H1 (cell line): ENCODE measurements around the gene RTTN. TPM values are rescaled to one million over a fixed set of nuclear protein-coding genes. Genes with fewer than 3 reads are reported as not detected.

Experiments used
- CTCF ChIA-PET: fragments of 300-600 bp; sonication (Branson Sonifier 250); formaldehyde crosslinking; loops from one replicate; lab custom pipeline; 2021; ENCODE audit not compliant: partially characterized antibody; lab: Charles Lee
- POLR2A ChIA-PET: fragments of 300-600 bp; sonication (Branson Sonifier 250); formaldehyde crosslinking; loops from one replicate; lab custom pipeline; 2021; ENCODE audit warnings: inconsistent platforms; ENCODE audit not compliant: partially characterized antibody; lab: Charles Lee
- DNase-seq, 2 experiments: peaks; one replicate each; pipeline versions ENCODE4 v3.0.0 to v3.0.0-alpha.2; 2010 to 2022; ENCODE audit warnings: low spot score in 2 of 2, low read depth in 1 of 2, mixed read lengths in 1 of 2
- FAIRE-seq: peaks from 2 replicates; lab custom pipeline; 2011; peaks lifted over from hg19 to GRCh38; lab: Jason Lieb, UNC
- H2AFZ ChIP-seq: 2 replicates; pipeline ENCODE4 v1.8.1; 2012; ENCODE audit warnings: low read length, inconsistent platforms
- H2AK5ac ChIP-seq: 2 replicates; pipeline ENCODE4 v1.6.1; 2013; ENCODE audit warnings: low read depth, low read length
- H2BK120ac ChIP-seq: replicated peaks from 2 replicates; pipeline ENCODE3; 2013; ENCODE audit warnings: low read depth, low read length, inconsistent platforms
- H2BK12ac ChIP-seq: 2 replicates; pipeline ENCODE4 v1.6.1; 2013; ENCODE audit warnings: low read depth, low read length
- H2BK15ac ChIP-seq: 2 replicates; pipeline ENCODE4 v1.6.1; 2013; ENCODE audit warnings: low read length
- H2BK20ac ChIP-seq: 2 replicates; pipeline ENCODE4 v1.6.1; 2013; ENCODE audit warnings: low read length
- H2BK5ac ChIP-seq: 2 replicates; pipeline ENCODE4 v1.6.1; 2013; ENCODE audit warnings: low read depth, low read length
- H3K14ac ChIP-seq: 2 replicates; pipeline ENCODE4 v1.6.1; 2013; ENCODE audit warnings: inconsistent platforms; ENCODE audit not compliant: insufficient read length
- H3K18ac ChIP-seq: 2 replicates; pipeline ENCODE4 v1.6.1; 2013; ENCODE audit warnings: low read length; ENCODE audit errors: extremely low read depth
- H3K23ac ChIP-seq: 2 replicates; pipeline ENCODE4 v1.6.1; 2013; ENCODE audit warnings: inconsistent platforms; ENCODE audit not compliant: insufficient read length
- H3K23me2 ChIP-seq: 2 replicates; pipeline ENCODE4 v1.6.1; 2013; ENCODE audit warnings: low read depth, low read length
- H3K27ac ChIP-seq: 2 replicates; pipeline ENCODE4 v1.6.1; 2011; ENCODE audit warnings: low read depth, low read length, inconsistent platforms
- H3K27me3 ChIP-seq, 4 experiments: replicated peaks in 1 of 4; 1 replicate in 1 of 4; 2 replicates in 3 of 4; pipeline versions ENCODE4 v1.6.1 to v1.8.1; 2011 to 2013; ENCODE audit warnings: low read length in 3 of 4, mild to moderate bottlenecking in 3 of 4, inconsistent platforms in 2 of 4, mixed read lengths in 2 of 4, moderate library complexity in 1 of 4; ENCODE audit not compliant: control insufficient read depth in 3 of 4, insufficient read depth in 3 of 4; ENCODE audit errors: extremely low read depth in 1 of 4
- H3K36me3 ChIP-seq, 4 experiments: 2 replicates each; pipeline versions ENCODE4 v1.6.1 to v1.8.1; 2011 to 2013; ENCODE audit warnings: mild to moderate bottlenecking in 4 of 4, low read length in 3 of 4, moderate library complexity in 2 of 4, control low read depth in 1 of 4, inconsistent platforms in 1 of 4; ENCODE audit not compliant: insufficient read depth in 4 of 4, control insufficient read depth in 2 of 4
- H3K4ac ChIP-seq: replicated peaks from 2 replicates; pipeline ENCODE3; 2013; ENCODE audit warnings: low read length, low read depth, mixed read lengths, inconsistent platforms; ENCODE audit not compliant: insufficient read length
- H3K4me1 ChIP-seq, 4 experiments: replicated peaks in 1 of 4; 1 replicate in 1 of 4; 2 replicates in 3 of 4; pipeline versions ENCODE4 v1.6.1 to v1.8.1; 2011 to 2013; ENCODE audit warnings: low read length in 3 of 4, inconsistent platforms in 2 of 4, mixed read lengths in 1 of 4; ENCODE audit not compliant: insufficient read depth in 4 of 4, control insufficient read depth in 3 of 4
- H3K4me2 ChIP-seq, 2 experiments: 2 replicates each; pipeline versions ENCODE4 v1.6.1 to v1.8.1; 2011 to 2013; ENCODE audit warnings: low read depth in 2 of 2, low read length in 2 of 2, control low read depth in 1 of 2, inconsistent platforms in 1 of 2, mild to moderate bottlenecking in 1 of 2; ENCODE audit not compliant: insufficient read depth in 1 of 2
- H3K4me3 ChIP-seq, 4 experiments: fragments of 200-600, 300-600 bp in 1 of 4; sonication (generic), shearing (Covaris generic), sonication (Bioruptor Twin) in 1 of 4; 2 replicates each; pipeline versions ENCODE4 v1.5.1 to v1.8.1; 2011 to 2016; ENCODE audit warnings: low read length in 4 of 4, low read depth in 3 of 4, control low read depth in 2 of 4, inconsistent platforms in 2 of 4, mild to moderate bottlenecking in 2 of 4, mixed read lengths in 1 of 4, moderate library complexity in 1 of 4; ENCODE audit not compliant: insufficient read depth in 2 of 4; ENCODE audit errors: extremely low read depth in 1 of 4
- H3K56ac ChIP-seq: replicated peaks from 2 replicates; pipeline ENCODE3; 2013; ENCODE audit warnings: low read depth, mild to moderate bottlenecking, mixed read lengths, low read length, inconsistent platforms; ENCODE audit not compliant: insufficient read length
- H3K79me1 ChIP-seq: 2 replicates; pipeline ENCODE4 v1.6.1; 2013; ENCODE audit warnings: low read depth, low read length, control low read depth
- H3K79me2 ChIP-seq, 2 experiments: 2 replicates each; pipeline versions ENCODE4 v1.6.1 to v1.8.1; 2012 to 2013; ENCODE audit warnings: low read length in 2 of 2, mild to moderate bottlenecking in 2 of 2, inconsistent platforms in 1 of 2; ENCODE audit not compliant: insufficient read depth in 2 of 2, control insufficient read depth in 1 of 2
- H3K9ac ChIP-seq, 4 experiments: replicated peaks in 1 of 4; 1 replicate in 1 of 4; 2 replicates in 3 of 4; pipeline versions ENCODE4 v1.6.1 to v1.8.1; 2011 to 2013; ENCODE audit warnings: low read depth in 3 of 4, low read length in 3 of 4, control low read depth in 2 of 4, mild to moderate bottlenecking in 2 of 4, moderate library complexity in 2 of 4, inconsistent platforms in 1 of 4; ENCODE audit errors: extremely low read depth in 1 of 4
- H3K9me3 ChIP-seq, 2 experiments: 2 replicates each; pipeline versions ENCODE4 v1.6.1 to v1.8.1; 2012 to 2013; ENCODE audit warnings: mild to moderate bottlenecking in 2 of 2, moderate library complexity in 2 of 2, control low read depth in 1 of 2, inconsistent platforms in 1 of 2, low read depth in 1 of 2, low read length in 1 of 2, mixed read lengths in 1 of 2; ENCODE audit not compliant: insufficient read depth in 2 of 2
- H4K20me1 ChIP-seq, 2 experiments: replicated peaks in 1 of 2; 2 replicates each; pipeline versions ENCODE3 to v1.8.1; 2011 to 2013; ENCODE audit warnings: inconsistent platforms in 2 of 2, low read length in 2 of 2, mild to moderate bottlenecking in 1 of 2; ENCODE audit not compliant: insufficient read depth in 2 of 2, control insufficient read depth in 1 of 2
- H4K5ac ChIP-seq: 2 replicates; pipeline ENCODE4 v1.6.1; 2013; ENCODE audit warnings: low read length, low read depth, mixed read lengths, inconsistent platforms; ENCODE audit not compliant: insufficient read length
- H4K8ac ChIP-seq: 2 replicates; pipeline ENCODE4 v1.8.0; 2013; ENCODE audit warnings: mild to moderate bottlenecking, moderate library complexity, low read length, inconsistent platforms; ENCODE audit not compliant: insufficient read depth; ENCODE audit errors: extremely low read depth
- H4K91ac ChIP-seq: replicated peaks from 2 replicates; pipeline ENCODE3; 2013; ENCODE audit warnings: low read length, mixed read lengths, inconsistent platforms; ENCODE audit not compliant: insufficient read length
- TCF12 ChIP-seq: IDR thresholded peaks from 2 replicates; pipeline ENCODE4 v1.6.1; 2011; ENCODE audit warnings: low read depth, mild to moderate bottlenecking, low read length
- WGBS, 2 experiments: shearing (Covaris generic) in 1 of 2; methylation state at CpG; one replicate each; pipeline versions ENCODE4 v1.1.6 to v1.1.7; 2013 to 2015; ENCODE audit warnings: low lambda C conversion rate in 2 of 2, mixed read lengths in 2 of 2, inconsistent platforms in 1 of 2, low coverage in 1 of 2, missing lambda C conversion rate in 1 of 2; ENCODE audit not compliant: insufficient replicate concordance in 2 of 2, insufficient coverage in 1 of 2, insufficient read length in 1 of 2; ENCODE audit errors: extremely low coverage in 1 of 2, missing lambda C conversion rate in 1 of 2; 5-methylcytosine and 5-hydroxymethylcytosine counted together
- polyA plus RNA-seq, 7 experiments: library from polyadenylated mRNA; depleted of rRNA in 3 of 7; stranded (reverse) in 5 of 7; unstranded in 2 of 7; fragments of >200 nt in 5 of 7; fragments of 200-250 nt in 2 of 7; gene quantifications; 1 replicate in 5 of 7; 2 replicates in 1 of 7; 4 replicates in 1 of 7; pipeline versions ENCODE4 v1.2.1 to v1.2.3, GENCODE V29; 2011 to 2013; ENCODE audit warnings: missing spikeins in 2 of 7, mixed read lengths in 2 of 7
- total RNA-seq: library from RNA; stranded (reverse); fragmentation: NEBNext Ultra II Directional; extraction: Animal tissue kit (Norgen Biotek cat#: 25700); gene quantifications from 2 replicates; pipeline ENCODE4 v1.2.1, GENCODE V29; 2021

Gene RTTN
- total and polyA plus RNA-seq, 2 of the 8 experiments (the other 6 are each of a cell fraction or from before 2014, with no cell fraction given), result 9.1 to 21.4 TPM

- no peak overlapping the region for H3K9ac ChIP-seq
- no peaks in the 10 kb centered on the region for H3K9me3 ChIP-seq
- TF ChIP-seq TCF12, result no peak
Measured at GRCh38 chr18:70019136-70019535, 186.4 kb downstream of the RTTN start.

More at GRCh38 chr18:70019136-70019535, 186.4 kb downstream of the RTTN start:
- Histone ChIP-seq H2BK20ac (no peak overlapping the region), H3K4me1 (peaks cover 0 to 6% (median 2%) of the 10 kb centered on the region in 4 experiments; a peak in 2 of 7 replicates), H4K91ac (no peak overlapping the region), H4K5ac (no peak overlapping the region), H3K14ac (no peak overlapping the region), H3K4me2 (no peak overlapping the region), H3K79me2 (no peaks in the 10 kb centered on the region), H3K4ac (no peak overlapping the region), H3K23ac (no peak overlapping the region), H2BK120ac (no peak overlapping the region), H3K79me1 (no peaks in the 10 kb centered on the region), H2BK15ac (no peak overlapping the region), H3K23me2 (no peaks in the 10 kb centered on the region; the same call in 1 of the 2 replicates), H4K20me1 (no peaks in the 10 kb centered on the region), H3K27ac (no peak overlapping the region), H2AK5ac (no peak overlapping the region), H3K18ac (no peak overlapping the region), H2BK12ac (no peak overlapping the region), H3K27me3 (no peaks in the 10 kb centered on the region), H3K4me3 (no peak overlapping the region), H2BK5ac (no peak overlapping the region), H2AFZ (no peak overlapping the region), H3K56ac (no peak overlapping the region), H3K36me3 (peaks cover 0 to 7% (median 3%) of the 10 kb centered on the region in 4 experiments; a peak in 3 of 8 replicates), H4K8ac (no peak overlapping the region)
- ChIA-PET POLR2A (no interaction called here), CTCF (interaction anchor here (1.0 kb wide), 1 partner anchor 19 kb away, joined by 5 read pairs; no protein-coding TSS in a partner anchor)
- FAIRE-seq, result no peak
- WGBS, 2 experiments, result 90% methylated on average over 2 of the region's 2 CpGs; no CpG with 5 or more reads in 1 of the 2 experiments
- DNase-seq, result no peak
